IMR-90 (cell line): ENCODE results near the gene TNNI2.

Source experiments
- CEBPB ChIP-seq: IDR thresholded peaks from 2 replicates; pipeline ENCODE4 v1.6.1; 2012; ENCODE audit warnings: low read depth, low read length, improper control_type of control experiment
- CHD1 ChIP-seq: IDR thresholded peaks from 2 replicates; pipeline ENCODE4 v1.6.1; 2012; ENCODE audit warnings: low read depth, low read length, improper control_type of control experiment
- FOS ChIP-seq: fragments of 150-350 bp; IDR thresholded peaks from 2 replicates; pipeline ENCODE4 v1.6.1; 2016; ENCODE audit warnings: low read depth, low read length
- MAZ ChIP-seq: IDR thresholded peaks from 2 replicates; pipeline ENCODE4 v1.6.1; 2012; ENCODE audit warnings: low read depth, mild to moderate bottlenecking, low read length, improper control_type of control experiment, moderate library complexity, borderline replicate concordance
- MXI1 ChIP-seq: IDR thresholded peaks from 2 replicates; pipeline ENCODE4 v1.6.1; 2012; ENCODE audit warnings: low read depth, mild to moderate bottlenecking, low read length, moderate library complexity, borderline replicate concordance
- NFE2L2 ChIP-seq: fragments of 150-350 bp; IDR thresholded peaks from 2 replicates; pipeline ENCODE4 v1.6.1; 2016; ENCODE audit warnings: low read depth, mild to moderate bottlenecking, low read length
- POLR2A ChIP-seq: IDR thresholded peaks from 2 replicates; pipeline ENCODE4 v1.6.1; 2012; ENCODE audit warnings: mild to moderate bottlenecking, low read depth, low read length
- RAD21 ChIP-seq: IDR thresholded peaks from 2 replicates; pipeline ENCODE4 v1.6.1; 2012; ENCODE audit warnings: low read length, improper control_type of control experiment
- RFX5 ChIP-seq: IDR thresholded peaks from 2 replicates; pipeline ENCODE4 v1.8.0; 2012; ENCODE audit warnings: low read depth, mild to moderate bottlenecking, low read length, moderate library complexity
- TF ChIP-seq, protein P1 (sequence below): fragments of 150-350 bp; IDR thresholded peaks from 2 replicates; pipeline ENCODE4 v1.6.1; 2017; ENCODE audit warnings: mild to moderate bottlenecking, antibody characterized with exemption, low read length, low read depth
- TF ChIP-seq, protein P2 (sequence below): conservative IDR thresholded peaks from 2 replicates; pipeline ENCODE4 v1.5.1; 2012; ENCODE audit warnings: mild to moderate bottlenecking, low read depth, low read length, improper control_type of control experiment

DNA sequence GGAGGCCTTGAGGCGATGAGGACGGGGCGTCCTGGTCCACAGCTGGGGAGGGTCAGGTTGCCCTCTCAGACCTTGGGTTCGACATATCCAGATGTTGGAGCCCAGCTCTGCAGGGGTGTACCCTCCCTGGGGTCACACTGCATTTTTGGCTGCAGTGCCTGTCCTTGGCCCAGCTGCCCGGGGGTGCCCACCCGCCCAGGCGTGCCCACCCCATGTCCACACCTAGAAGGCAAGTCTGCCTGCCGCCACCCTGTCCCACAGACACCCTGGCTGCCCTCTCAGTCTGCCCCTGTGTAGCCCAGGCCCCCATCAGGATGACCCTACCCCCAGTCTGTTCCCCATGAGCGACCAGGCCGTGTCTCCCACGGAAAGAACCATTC is 17.1 kb downstream of the TNNI2 start:
- TF ChIP-seq, protein P1, sequence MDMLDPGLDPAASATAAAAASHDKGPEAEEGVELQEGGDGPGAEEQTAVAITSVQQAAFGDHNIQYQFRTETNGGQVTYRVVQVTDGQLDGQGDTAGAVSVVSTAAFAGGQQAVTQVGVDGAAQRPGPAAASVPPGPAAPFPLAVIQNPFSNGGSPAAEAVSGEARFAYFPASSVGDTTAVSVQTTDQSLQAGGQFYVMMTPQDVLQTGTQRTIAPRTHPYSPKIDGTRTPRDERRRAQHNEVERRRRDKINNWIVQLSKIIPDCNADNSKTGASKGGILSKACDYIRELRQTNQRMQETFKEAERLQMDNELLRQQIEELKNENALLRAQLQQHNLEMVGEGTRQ: no peak
- TF ChIP-seq, protein P2, sequence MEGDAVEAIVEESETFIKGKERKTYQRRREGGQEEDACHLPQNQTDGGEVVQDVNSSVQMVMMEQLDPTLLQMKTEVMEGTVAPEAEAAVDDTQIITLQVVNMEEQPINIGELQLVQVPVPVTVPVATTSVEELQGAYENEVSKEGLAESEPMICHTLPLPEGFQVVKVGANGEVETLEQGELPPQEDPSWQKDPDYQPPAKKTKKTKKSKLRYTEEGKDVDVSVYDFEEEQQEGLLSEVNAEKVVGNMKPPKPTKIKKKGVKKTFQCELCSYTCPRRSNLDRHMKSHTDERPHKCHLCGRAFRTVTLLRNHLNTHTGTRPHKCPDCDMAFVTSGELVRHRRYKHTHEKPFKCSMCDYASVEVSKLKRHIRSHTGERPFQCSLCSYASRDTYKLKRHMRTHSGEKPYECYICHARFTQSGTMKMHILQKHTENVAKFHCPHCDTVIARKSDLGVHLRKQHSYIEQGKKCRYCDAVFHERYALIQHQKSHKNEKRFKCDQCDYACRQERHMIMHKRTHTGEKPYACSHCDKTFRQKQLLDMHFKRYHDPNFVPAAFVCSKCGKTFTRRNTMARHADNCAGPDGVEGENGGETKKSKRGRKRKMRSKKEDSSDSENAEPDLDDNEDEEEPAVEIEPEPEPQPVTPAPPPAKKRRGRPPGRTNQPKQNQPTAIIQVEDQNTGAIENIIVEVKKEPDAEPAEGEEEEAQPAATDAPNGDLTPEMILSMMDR: no peak
- TF ChIP-seq MXI1: no peak
- TF ChIP-seq POLR2A: no peak
- no peak for TF ChIP-seq RAD21
- no peak for TF ChIP-seq MAZ
- TF ChIP-seq RFX5: no peak
- no peak for TF ChIP-seq CHD1
- no peak for TF ChIP-seq FOS
- no peak for TF ChIP-seq NFE2L2
- no peak for TF ChIP-seq CEBPB
